Hematopoietic multipotent progenitor cell treated with erythropoietin and hydrocortisone succinate and interleukin-3 and kit ligand, for 15 days (in vitro differentiated cells): Measurements from ENCODE around the gene CARTPT.

ENCODE experiments used
- DNase-seq: peaks from one replicate; pipeline ENCODE4 v3.0.0-alpha.2; 2015; ENCODE audit warnings: low spot score

CARTPT gene

DNA sequence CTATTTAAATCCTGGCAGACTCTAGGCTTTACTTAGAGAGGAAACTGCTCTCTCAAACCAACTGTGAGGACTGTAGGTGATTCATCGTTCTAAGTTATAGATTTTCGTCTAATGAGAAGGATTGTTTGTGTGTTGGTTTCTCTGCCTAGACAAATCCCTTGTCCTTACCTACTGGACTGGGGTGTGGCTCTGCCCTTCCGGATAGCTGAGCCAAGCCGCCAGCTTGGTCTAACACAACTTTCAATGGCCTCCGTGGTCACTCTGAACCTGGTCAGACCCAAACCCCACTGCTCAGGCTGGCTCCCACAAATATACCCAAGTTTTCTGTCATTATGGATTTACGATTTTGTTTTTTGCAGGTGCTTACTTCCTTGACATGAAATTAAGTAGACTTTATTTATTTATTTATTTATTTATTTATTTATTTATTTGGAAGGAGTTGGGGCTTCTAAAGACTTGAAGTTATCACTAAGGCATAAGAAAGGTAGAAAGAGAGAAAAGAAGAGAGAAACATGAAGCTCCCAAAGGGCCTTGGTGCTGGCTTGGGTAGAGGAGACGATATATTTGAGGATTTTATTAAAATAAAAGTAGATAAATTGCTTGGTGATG, 19.0 kb downstream of the CARTPT start:
- no peak for DNase-seq

DNA sequence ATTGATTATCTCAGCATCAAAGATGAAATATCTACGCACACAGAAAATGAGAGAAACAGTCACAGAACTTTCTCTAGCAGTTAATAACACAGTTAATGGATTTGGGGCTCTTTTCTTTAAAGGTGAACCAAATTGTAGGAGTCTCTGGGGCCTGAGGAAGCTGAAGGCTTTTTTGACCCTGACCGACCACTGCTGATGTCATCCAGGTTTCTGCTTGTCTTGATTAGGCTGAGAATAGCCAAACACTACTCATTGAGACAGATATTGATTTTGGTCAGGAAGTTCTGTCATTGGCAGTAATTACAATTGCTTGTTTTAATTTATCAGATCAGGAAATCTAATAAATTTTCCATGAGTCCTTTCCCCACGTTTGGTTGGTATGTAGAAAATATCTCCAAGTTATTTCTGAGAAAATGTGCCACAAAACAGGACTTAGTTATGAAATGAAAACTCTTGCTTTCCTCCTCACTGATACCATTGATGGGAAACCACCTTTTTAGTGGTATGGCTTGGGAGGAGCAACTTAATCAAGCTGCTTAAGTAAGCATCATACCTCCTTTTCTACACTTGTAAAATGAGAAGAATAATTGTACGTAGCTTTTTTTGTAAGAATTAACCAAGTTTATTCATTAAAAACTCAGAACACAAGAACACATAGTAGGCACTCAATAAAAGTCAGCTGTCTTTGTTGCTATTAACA, 19.7 kb downstream of the CARTPT start:
- DNase-seq, result no peak

GRCh38 chr5:71740015-71740753, 21.1 kb downstream of the CARTPT start:
- DNase-seq, result no peak

DNA sequence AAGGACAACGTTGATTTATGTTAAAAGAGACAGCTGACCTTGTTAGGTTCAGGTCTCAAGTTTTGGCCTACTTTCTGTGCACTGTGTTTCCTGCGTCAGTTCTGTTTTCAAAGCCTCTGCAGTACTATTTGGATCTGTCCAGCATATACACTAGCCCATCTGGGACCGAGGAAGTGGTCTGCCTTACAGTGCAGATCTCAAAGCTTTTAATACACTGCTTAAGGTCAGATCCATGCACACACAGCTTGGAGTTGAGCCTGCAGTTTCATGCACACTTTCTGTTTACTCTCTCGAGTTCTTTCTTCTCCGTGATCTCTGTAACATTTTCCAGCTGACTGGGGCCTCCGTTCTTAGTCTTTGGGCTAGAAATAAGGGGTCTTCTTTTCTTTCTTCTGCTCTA, 24.1 kb downstream of the CARTPT start:
- DNase-seq, result no peak

DNA sequence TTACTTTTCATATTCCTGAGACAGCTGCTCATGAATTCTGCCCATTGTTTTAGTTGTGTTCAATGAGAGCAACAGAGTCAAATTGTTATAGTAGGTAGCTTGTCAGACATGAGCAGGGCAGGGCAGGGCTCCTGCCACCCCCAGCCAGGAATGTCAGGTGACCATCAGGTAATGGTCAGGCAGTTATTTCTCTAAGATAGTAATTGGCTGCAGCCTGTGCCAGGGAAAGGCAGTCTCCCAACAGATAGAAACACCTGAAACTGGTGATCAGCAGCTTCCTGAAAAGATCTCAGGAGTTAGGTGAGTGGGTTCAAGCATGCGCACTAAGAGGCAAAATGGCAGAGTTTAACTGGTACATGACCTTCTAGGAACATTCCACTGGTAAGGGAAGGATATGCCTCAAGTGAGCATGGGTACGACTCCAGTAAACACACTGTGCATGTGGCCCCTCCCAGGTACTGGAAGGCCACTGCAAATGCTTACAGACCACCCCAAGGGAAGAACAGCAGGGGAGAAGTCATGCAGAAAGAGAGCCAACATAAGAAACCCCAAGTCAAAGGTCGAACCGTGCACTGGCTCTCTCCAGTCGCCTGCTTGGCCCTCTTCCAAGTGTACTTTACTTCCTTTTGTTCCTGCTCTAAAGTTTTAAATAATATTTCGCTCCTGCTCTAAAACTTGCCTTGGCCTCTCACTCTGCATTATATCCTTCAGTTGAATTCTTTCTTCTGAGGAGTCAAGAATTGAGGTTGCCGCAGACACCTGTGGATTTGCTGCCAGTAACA, 25.1 kb downstream of the CARTPT start:
- no peak for DNase-seq

DNA sequence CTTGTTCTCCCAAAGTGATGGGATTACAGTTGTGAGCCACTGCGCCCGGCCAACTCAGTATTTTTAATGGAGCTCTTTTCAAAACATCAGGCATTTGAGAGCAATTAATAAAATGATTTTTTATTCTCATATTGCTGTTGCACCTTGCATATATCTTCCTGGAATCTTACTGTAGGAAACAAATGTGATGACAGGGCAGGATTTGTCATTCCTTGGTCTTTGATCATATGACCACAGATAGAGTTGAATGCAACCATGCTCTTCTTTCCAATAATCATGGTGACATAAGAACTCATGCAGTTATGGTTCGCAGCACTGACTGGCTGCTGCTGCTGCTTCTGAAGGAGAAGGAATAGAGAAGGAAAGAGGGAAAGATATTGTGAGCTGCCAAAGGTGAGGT, 28.1 kb downstream of the CARTPT start:
- no peak for DNase-seq

DNA sequence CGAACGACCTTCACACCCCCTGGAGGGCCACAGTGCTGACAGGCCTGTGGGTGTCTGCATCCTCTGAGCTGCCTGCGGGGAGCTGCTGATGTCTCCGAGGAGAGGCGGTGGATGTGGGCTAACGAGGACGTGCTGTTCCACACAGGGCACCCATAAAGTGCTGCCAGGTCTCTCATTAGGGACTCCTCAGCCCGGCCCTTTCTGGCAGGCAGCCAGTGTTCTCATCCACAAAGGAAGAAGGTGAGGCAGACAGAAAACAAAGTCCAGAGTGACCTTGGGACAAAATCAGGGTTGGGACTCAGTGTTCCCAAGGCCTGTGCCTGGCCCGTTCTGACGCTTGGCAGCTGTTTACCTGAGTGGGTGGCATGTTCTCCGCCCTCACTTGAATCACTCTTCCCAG, 29.3 kb downstream of the CARTPT start:
- DNase-seq, result no peak

- DNase-seq, result no peak
Observed at GRCh38 chr5:71751422-71751821, 32.3 kb downstream of the CARTPT start.

GRCh38 chr5:71752441-71753190, 33.5 kb downstream of the CARTPT start:
- no peak for DNase-seq

GRCh38 chr5:71757590-71758543, 38.8 kb downstream of the CARTPT start:
- no peak for DNase-seq

DNA sequence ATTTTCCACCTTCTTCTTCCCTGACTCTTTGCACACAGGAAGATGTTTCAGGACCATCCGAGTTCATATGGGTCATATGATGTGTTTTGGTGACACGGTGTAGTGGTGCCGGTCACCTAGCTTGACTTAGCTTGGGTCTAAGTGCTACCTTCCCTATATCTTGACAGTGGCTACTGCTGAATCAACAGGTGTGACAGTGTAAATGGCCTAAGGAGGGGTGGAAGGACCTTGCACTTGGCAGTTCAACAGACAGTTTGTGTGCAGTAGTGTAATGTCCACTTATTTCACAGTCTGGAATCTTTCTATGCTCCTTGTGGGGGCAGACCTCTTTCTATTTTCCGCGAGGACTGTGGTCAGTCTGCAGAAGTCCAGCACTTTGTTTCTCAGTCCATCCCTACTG, 43.8 kb downstream of the CARTPT start:
- DNase-seq, result no peak

DNA sequence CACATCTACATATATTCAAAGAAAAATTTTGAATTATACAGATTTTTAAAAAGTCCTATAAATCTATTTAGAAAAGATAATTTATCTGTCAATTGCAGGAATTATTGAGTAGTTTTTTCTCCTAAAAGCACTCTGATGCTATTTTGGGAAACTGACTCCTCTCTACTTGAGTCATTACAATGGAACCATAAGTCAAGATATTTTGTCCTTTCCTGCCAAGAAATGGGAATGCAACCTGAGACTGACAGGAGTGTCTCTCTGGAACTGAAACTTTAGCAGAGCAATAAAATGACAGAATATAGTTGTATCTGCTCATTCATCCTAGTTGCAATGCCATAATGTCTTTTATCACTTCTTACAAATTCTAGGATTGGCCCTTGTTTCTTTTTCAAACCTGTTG, 48.6 kb downstream of the CARTPT start:
- no peak for DNase-seq

GRCh38 chr5:71769287-71769686, 50.2 kb downstream of the CARTPT start:
- no peak for DNase-seq

- no peak for DNase-seq
Observed at GRCh38 chr5:71770381-71770780, 51.3 kb downstream of the CARTPT start.
